C4-2B (cell line): ENCODE measurements around the gene F5.
"Not testable (repeated sequence)": the region's sequence is repeated elsewhere in the genome, so short reads cannot be mapped to it uniquely, and the experiment has no call there.

Source experiments
- H3K27ac ChIP-seq: fragments of 450-650 bp; 2 replicates; pipeline ENCODE4 v1.5.1; 2017
- ZFX ChIP-seq: fragments of 450-650 bp; IDR thresholded peaks from 2 replicates; pipeline ENCODE4 v1.6.1; 2017
- TF ChIP-seq, protein P1 (sequence below): fragments of 450-650 bp; conservative IDR thresholded peaks from 2 replicates; pipeline ENCODE4 v1.5.1; 2017; ENCODE audit warnings: mild to moderate bottlenecking

Gene F5

GRCh38 chr1:169508432-169509338 lies 77.6 kb downstream of the F5 start:
- TF ChIP-seq, protein P1, sequence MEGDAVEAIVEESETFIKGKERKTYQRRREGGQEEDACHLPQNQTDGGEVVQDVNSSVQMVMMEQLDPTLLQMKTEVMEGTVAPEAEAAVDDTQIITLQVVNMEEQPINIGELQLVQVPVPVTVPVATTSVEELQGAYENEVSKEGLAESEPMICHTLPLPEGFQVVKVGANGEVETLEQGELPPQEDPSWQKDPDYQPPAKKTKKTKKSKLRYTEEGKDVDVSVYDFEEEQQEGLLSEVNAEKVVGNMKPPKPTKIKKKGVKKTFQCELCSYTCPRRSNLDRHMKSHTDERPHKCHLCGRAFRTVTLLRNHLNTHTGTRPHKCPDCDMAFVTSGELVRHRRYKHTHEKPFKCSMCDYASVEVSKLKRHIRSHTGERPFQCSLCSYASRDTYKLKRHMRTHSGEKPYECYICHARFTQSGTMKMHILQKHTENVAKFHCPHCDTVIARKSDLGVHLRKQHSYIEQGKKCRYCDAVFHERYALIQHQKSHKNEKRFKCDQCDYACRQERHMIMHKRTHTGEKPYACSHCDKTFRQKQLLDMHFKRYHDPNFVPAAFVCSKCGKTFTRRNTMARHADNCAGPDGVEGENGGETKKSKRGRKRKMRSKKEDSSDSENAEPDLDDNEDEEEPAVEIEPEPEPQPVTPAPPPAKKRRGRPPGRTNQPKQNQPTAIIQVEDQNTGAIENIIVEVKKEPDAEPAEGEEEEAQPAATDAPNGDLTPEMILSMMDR: no peak
- TF ChIP-seq ZFX: no peak
- H3K27ac ChIP-seq: peak overlapping the region; percentile 60; the same call in 1 of the 2 replicates

GRCh38 chr1:169507413-169507812 lies 78.9 kb downstream of the F5 start:
- TF ChIP-seq ZFX: no peak
- TF ChIP-seq, protein P1: no peak

DNA sequence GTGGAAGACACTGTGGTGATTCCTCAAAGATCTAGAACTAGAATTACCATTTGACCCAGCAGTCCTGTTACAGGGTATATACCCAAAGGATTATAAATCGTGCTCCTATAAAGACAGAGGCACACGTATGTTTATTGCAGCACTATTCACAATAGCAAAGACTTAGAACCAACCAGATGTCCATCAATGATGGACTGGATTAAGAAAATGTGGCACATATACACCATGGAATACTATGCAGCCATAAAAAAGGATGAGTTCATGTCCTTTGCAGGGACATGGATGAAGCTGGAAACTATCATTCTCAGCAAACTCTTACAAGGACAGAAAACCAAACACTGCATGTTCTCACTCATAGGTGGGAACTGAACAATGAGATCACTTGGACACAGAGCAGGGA lies 82.7 kb downstream of the F5 start:
- H3K27ac ChIP-seq: not testable (repeated sequence)

More at GRCh38 chr1:169507413-169507812, 78.9 kb downstream of the F5 start:
- H3K27ac ChIP-seq: no peak overlapping the region

GRCh38 chr1:169499807-169500206 lies 86.5 kb downstream of the F5 start:
- TF ChIP-seq ZFX: no peak
- TF ChIP-seq, protein P1: no peak
- H3K27ac ChIP-seq: no peak overlapping the region

DNA sequence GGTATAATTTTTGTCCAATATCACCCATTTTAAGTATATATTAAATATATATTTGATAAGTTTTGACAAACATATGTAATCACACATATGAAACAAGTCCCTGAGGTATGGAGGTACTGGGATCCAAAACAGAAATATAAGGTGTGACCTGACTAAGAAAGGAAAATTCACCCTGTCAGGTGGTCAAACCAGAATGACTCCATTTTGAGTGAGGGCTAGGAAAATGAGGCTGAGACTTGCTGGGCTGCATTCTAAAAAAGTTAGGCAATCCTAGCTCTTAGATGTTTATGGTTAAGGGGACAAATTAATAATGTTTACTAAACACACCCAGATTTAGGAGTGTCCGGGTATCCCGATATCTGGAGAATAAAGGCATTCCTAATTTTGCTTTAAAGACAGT lies 89.0 kb downstream of the F5 start:
- no peak for TF ChIP-seq ZFX
- TF ChIP-seq, protein P1: no peak
- H3K27ac ChIP-seq: no peak overlapping the region

DNA sequence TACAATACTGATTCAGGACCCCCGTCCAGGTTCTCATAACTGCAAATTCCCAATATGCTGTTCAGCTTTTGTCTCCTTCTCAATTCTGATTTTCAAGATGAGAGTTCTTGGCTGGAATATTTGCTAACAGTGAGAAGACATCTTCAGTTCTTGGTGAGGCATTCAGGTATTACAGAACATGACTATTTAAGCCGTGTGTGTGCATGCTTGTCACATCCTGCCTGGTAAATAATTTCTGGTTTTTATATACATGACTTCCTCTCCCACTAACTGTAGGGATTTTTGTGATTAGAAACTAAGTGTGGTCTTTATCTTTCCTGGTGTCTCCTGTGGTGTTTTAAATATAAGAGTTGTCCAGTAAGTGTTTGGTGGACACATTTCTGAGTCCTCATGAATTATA lies 90.4 kb downstream of the F5 start:
- H3K27ac ChIP-seq: no peak overlapping the region
- TF ChIP-seq, protein P1: no peak
- TF ChIP-seq ZFX: no peak

DNA sequence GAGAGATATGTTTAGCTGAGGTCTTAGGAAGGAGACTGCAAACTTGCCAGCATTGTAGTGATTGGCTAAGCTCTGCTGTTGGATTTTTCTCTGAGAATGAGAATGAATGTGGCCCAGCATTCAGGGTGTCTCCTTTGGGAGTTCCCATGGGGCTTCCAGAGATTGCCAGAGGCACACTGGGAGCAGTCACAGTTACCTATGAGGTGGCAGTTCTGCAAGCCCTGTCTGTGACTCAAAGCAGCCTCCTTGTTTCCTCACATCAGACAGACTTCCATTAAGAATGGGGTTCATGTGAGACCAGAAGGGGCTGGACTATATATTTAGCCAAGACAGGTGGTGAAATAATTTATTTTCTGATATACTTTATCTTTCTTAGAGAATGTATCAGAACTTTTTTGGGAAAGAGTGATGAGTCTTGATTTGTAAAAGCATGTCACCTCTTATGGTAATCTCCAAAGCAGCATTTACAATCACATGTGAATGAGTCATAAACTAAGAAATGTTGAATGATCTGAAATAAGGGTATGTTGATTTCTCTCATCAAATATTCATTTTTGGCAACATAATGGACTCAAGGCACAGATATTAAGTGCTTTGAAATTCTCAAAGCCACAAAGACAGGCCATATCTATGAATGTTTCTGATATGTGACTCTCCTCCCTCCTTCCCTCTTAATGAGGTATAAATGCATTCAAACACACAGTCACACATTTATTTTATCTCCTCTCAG lies 91.1 kb downstream of the F5 start:
- TF ChIP-seq, protein P1: no peak
- TF ChIP-seq ZFX: no peak
- H3K27ac ChIP-seq: no peak overlapping the region
